DMS114 treated with DMSO at 0.1 percent for 48 hours (cell line): Measurements from ENCODE around the gene SCNN1B.
"Not testable (repeated sequence)": the region's sequence is repeated elsewhere in the genome, so short reads cannot be mapped to it uniquely, and the experiment has no call there.

Experiments used
- DNase-seq: peaks from one replicate; lab custom pipeline; 2025; ENCODE audit not compliant: unreplicated experiment; lab: John Stamatoyannopoulos, UW

The SCNN1B gene

DNA sequence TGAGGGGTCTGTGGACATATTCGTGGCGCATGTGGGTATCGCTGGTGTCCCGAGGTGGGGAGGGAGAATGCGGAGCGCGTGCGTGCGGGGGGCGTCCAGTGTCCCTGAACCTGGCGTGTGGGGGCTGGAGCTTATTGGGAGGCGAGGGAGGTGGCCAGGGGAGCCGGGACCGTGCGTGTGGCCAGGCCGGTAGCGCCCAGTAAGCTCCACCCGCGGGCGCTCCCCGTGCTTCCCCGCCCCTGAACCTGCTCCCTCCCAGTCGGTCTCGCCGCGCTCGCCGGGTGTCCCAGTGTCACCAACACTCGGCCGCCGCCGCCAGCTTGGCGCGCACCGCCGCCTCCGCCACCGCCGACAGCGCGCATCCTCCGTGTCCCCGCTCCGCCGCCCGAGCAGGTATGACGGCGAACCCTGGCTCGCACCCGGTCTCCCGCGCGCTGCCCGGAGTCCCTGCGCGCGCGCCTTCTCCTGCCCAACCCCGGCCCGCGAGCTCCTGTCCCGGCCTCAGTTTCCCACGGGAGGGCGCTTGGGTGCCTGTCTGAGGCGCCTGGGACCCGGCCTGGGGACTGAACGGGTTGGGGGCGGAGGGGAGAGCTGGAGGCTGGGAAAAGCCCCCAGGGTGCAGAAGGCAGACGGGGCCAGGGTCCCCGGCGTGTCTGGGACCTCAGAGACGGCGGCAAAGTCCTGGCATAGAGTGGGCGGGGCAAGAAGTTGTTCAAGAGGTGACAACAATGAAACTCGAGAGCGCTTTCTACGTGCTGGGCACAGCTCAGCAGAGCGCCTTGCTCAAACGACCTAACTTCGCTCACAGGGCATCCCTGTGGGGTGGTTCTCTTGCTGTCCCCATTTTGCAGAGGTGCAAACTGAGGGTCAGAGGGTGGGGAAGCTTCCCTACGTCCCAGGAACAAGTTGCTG is at the start of gene SCNN1B:
Gene SCNN1B (plus strand): TSS at position 258 of the 912 bp plus-strand sequence. CDS start 46,298 bp downstream, outside the sequence.
- no peak for DNase-seq

DNA sequence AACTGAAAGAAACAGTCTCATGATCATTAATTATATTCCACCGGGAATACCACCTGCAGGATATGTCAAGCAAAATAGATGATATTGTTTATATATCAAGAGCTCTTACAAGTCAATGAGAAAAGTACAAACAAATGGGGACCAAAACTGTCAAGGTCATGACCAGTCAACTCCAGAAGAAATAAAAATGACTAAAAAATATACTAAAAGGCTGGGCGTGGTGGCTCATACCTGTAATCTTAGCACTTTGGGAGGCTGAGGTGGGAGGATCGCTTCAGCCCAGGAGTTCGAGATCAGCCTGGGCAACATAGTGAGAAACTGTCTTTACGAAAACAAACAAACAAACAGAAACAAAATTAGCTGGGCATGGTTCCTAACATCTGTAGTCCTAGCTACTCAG is 49.8 kb upstream of the SCNN1B start:
- DNase-seq, result no peak

GRCh38 chr16:23253650-23254049 is 48.5 kb upstream of the SCNN1B start:
- not testable (repeated sequence) for DNase-seq

DNA sequence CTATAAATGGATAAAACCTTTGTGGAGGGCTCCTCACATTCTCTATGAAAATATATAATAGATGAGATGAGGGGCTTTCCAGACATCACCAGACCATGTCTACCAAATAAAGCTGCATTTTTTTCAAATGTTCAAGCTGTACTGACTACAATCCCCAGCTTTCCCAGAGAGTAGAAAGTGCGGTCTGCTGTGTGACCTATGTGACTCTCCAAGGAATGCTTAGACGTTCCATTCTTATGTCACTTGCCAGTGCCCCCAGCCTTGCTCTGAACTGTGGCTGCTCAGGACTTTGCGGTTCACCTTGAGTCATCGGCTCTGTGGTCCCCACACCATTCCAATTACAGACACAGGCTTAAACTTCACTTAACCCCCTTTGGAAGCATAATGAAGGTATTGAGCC is 47.8 kb upstream of the SCNN1B start:
- DNase-seq, result no peak

DNA sequence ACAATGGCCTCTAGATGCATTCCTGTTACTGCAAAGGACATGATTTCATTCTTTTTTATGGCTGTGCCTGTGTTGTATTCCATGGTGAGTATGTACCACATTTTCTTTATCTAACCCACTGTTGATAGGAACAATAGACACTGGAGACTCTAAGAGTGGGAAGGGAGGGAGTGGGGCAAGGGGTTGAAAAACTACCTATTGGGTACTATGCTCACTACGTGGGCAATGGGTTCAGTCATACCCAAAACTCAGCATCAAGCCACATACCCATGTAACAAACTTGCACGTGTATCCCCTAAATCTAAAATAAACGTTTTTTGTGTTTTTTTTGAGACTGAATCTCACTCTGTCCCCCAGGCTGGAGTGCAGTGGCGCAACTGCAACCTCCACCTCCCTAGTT is 47.1 kb upstream of the SCNN1B start:
- DNase-seq, result no peak

GRCh38 chr16:23256440-23256839 is 45.7 kb upstream of the SCNN1B start:
- no peak for DNase-seq

GRCh38 chr16:23257682-23258081 is 44.4 kb upstream of the SCNN1B start:
- DNase-seq, result no peak

DNA sequence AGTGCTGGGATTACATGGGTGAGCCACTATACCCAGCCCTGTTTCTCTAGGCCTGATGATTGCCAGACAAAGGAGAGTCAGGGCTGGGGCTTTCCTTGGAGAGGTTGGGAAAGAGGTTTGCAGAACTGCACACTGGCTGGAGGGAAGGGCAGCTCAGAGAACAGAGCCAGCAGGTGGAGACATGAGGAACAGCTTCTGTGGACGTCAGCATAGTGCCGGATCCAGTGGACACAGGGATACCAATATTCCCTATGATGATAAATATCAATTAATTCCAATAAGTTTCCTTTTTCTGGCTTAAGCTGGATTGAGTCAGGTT is 43.2 kb upstream of the SCNN1B start:
- no peak for DNase-seq

DNA sequence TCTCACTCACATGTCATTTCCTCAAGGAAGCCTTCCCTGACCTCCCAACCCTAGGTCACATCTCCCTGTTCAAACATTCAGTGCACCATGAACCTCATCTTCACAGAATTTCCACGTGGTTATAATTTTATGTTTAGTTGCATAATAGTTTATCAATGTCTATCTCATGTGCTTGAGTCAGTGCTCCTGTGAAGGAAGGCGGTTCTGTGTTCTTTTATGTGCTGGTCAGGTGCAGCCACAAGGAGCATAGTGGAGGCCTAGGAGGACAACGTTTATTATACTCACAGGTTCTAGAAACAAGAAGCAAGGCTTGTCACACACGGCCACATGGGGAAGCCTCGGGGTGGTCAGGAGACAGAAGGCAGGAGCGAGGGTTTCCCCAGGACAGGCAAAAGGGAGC is 34.5 kb upstream of the SCNN1B start:
- DNase-seq, result no peak

DNA sequence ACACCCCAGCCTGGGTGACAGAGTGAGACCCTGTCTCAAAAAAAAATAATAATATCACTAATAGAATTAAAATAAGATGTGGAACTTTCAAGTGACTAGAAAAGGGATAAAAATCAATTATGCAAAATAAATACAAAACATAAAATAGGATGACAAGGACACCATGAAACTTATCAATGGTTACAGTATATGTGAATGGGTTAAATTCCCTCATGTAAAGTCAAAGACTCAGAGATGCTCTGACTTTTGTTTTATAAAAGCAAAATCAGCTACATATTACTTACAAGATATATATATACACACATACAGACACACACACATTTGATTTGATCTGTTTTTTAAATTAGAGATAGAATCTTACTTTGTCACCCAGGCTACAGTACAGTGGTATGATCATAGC is 33.5 kb upstream of the SCNN1B start:
- DNase-seq, result no peak

DNA sequence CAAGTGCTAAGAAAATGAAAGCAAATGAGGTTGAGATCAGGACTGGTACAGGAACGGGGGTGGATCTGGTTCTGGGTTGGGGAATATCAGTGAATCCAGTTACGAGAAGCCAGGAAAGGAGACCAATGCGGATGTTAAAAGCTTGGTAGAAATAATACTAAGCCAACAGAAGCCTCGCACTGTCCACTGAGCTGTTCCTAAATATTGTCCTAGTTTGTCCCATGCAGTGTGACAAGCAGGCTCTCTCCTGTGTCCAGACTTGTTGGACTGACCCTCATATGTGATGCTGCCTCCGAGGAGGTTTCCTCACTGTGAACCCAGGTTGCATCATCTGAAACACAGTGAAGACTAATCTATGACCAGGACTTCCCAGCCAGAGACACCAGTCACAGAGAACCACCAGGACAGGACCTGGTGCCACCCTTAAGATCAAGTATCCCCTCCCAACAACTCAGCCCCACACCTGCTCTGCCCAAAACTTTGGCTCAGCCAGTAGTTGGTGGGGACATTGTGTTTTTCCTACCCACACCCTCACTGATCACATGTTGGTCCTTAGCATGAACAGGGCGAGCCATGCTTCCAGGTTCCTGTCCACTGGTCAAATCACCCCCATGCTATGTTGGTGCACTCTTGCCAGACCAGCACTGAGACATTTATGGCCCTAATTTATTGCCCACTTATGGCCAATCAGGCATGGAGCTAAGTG is 32.7 kb upstream of the SCNN1B start:
- no peak for DNase-seq

- DNase-seq, result no peak
Measured at GRCh38 chr16:23270654-23271053, 31.4 kb upstream of the SCNN1B start.

DNA sequence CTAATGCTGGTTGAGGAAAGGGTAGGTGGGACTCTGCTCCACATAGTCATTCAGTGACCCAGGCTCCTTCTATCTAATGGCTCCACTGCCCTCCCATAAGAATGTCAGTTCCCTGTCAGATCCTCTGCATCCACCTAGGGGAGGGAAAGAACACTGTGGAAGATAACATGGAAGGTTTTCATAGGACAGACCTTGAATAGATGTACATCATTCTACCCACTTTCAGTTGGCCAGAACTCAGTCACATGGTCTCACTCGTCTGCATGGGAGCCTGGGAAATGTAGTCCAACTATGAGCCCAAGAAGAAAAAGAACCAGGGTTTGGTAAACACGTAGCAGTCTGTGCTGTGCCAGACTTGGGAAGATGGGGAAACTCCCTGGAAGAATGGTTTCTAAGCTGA is 27.1 kb upstream of the SCNN1B start:
- DNase-seq, result peak; percentile 21

DNA sequence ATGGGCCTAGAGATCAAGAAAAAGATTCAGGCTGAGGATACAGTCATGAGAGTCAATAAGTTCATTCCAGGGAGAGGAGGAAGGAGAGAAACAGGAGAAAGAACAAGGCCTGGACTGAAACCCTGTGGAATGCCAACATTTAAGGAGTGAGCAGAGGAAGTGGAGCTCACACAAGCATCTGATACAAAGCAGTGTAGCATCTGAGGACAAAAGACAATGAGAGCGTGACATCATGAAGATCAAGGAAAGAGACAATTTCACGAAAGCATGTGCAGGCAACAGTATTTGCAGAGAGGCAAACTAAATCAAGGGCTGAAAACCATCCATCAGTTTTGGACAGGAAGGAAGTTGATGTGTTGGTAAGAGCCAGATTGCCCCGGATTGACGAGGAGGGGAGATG is 25.3 kb upstream of the SCNN1B start:
- no peak for DNase-seq

DNA sequence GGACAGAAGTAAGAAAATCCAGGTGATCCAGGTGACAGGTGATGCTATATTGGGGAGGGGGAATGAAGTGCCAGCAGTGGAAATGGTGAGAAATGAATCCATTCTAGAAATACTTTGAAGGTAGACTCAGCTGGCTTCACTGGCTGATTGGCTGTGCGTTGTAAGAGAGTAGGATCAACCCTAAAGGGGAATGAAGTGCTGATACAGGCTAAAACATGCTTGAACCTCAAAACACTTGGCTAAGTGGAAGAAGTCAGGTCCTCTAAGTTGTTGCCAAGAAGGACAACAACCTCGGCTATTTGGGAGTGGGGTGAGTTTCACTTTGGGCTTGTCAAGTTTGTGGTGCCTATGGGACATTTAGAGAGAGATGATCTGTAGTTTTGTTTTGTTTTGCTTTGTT is 24.1 kb upstream of the SCNN1B start:
- DNase-seq, result no peak

DNA sequence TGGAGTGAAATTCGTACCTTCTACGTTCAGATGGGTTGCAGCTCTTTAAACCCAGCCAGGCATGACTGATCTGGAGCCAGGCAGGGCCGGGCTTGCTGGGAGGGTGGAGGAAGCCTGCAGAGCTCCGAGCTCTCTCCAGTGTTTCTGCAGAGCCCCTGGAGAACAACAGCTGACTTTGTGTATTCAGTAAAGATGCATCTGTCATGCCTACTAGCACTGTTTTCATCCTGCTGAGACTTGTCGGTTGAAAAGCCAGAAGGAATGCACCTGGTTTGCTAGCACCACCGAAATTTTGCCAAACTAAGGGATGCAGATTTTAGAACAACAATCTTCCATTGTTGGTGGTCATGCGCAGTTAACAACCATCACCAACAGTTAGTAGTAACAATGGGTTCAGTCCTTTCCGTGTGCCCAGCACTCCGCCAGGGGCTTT is 22.4 kb upstream of the SCNN1B start:
- no peak for DNase-seq

DNA sequence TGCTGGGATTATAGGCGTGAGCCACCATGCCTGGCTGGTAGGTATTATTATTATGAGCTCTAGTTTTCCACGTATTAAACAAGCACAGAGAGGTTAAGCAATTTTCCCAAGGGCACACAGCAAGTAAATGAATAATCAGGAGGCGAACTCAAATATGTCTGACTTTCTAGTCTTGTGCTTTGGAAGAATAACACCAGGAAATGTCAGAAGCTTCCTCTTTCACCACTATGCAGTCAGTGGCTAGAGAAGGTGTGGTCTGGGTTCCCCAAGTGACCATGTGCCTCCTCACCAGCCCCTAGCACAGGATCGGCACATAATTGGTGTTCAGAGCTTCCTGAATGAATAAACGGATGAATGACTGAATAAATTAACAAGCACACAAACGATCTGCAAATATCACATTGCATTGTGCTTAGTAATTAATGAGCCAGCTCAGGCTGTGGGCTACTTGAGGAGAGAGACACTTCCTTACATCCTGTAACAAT is 21.6 kb upstream of the SCNN1B start:
- no peak for DNase-seq

- DNase-seq, result no peak
Measured at GRCh38 chr16:23282568-23282967, 19.5 kb upstream of the SCNN1B start.

GRCh38 chr16:23283571-23283970 is 18.5 kb upstream of the SCNN1B start:
- no peak for DNase-seq

DNA sequence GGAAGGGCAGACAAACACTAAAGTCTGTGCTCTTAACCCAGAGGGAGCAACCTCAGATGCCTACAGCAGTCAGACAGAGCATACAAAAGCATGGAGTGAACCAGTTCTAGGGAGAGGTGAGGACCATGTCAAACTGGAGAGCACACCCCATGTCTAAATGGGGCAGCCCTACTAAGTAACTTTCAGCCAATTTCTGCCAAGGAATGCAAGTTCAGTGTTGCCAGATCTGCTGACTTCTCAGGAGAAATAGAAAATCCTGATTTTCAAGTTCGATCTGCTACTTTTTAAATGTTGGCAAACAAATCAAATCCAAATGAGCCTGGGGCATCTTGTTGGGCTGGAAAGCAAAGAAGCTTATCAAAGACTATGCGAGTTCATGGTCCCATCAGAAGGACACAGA is 17.5 kb upstream of the SCNN1B start:
- no peak for DNase-seq

- DNase-seq, result no peak
Measured at GRCh38 chr16:23286131-23286532, 16.0 kb upstream of the SCNN1B start.

DNA sequence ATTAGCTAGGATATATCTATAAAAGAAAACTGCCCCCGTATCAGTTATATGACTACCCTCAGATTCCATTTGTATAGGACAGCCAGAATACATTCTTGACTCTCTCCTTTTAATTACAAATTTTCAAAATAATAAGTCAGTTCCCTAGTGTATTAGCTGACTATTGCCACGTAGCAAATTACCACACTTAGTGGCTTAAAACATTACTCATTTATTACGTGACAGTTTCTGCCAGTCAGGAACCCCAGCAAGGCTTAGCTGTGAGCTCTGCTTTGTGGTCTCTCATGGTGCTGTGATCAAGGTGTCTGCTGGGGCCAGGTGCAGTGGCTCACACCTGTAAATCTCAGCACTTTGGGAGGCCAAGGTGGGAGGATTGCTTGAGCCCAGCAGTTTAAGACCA is 13.9 kb upstream of the SCNN1B start:
- DNase-seq, result no peak
